Measurements from ENCODE around the gene IGDCC3.

- TF ChIP-seq CTCF (IDR thresholded peaks at IDR 0.05) (no peak), POLR2A (IDR thresholded peaks at IDR 0.05) (no peak)
Observed at GRCh38 chr15:65374334-65374733, 3.5 kb downstream of the IGDCC3 start.

Data from testis (tissue), 2 donors.